ENCODE results near the gene SPAG9.
A peak's percentile ranks its signal among the peaks of the same experiment; 100 is the strongest.
"Not testable (repeated sequence)": the region's sequence is repeated elsewhere in the genome, so short reads cannot be mapped to it uniquely, and the experiment has no call there.

SPAG9 gene

DNA sequence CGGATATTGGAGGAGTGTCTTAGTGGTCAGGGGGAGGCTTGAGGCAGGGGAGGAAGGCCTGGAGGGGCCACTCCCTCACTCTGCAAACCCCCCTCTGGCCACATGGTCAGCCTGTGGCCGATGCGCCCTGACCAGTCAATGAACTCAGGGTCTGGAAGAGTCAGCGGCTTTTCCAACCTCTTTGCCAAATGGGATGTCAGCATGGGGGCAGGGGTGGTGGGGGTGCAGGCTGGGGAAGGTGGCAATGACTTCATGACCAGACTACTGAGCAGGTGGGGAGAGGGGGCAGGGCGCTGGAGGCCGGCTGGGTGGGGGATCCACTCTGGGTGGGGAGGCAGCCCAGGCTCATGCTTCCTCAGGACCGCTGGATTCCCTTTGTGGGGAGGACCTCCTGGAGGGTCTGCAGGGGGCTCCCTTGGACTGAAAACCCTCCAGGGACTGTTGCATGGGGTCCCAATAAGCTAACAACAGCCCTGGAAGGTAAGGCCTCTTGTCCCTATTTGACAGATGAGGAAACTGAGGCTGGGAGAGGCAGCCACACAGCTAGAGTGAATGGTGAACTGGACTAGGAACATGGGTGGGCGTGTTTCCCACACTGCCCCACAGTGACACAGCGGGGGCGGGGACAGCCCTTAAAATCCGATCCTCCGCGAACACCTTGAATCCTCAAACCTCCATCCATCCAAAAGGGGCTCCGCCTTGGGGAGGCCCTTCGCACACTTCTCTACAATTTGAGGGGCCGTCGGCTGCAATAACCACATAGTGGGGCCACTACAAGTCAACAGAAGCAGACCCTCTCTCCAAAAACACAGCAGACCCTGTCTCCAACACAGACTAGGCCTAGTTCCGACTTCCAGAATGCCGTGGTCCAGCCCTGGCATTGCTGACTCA, 173.5 kb downstream of the SPAG9 start:
- Mint-ChIP-seq H3K9me3 (no peaks in the 10 kb centered on the region), H3K27ac (peak overlapping the region; percentile 10), H3K27me3 (ENCODE audit: low read depth) (no peaks in the 10 kb centered on the region), H3K4me3 (no peak overlapping the region), H3K4me1 (ENCODE audit: low read depth) (peaks cover 25% of the 10 kb centered on the region), H3K36me3 (ENCODE audit: low read depth) (no peaks in the 10 kb centered on the region)

DNA sequence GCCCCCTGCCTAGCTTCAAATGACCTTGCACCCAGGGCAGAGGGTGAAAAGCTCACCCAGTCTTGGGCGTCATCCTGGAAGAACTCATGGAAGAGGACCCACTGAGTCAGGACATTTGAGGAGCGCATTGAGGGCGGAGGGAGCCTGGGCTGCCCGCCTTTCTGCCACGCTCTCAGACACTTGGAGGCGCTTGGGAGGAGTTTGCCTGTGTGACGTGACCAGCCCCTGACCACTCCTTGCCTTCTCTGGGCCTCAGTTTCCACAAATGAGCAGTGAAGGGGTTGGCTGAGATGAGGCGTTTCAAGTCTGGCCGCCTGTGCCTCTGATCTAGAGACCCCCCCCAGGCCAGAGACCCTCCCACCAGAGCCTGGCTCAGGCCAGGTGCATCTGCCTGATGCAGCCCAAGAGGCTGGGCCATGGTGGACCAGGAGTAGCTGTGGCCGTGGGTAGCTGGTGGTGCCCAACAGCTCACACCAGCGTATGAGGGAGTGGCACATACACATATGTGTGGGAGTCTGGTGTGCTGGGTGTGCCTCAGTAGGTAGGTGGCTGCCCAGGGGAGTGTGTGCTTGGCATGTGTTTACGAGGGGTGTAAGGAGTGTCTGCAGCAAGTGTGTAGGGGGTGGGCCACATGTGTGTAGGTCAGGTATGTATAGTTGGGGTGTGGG, 174.3 kb downstream of the SPAG9 start:
- no peaks in the 10 kb centered on the region for H3K27me3 Mint-ChIP-seq (ENCODE audit: low read depth)
- H3K36me3 Mint-ChIP-seq (ENCODE audit: low read depth) = no peaks in the 10 kb centered on the region
- H3K27ac Mint-ChIP-seq = peak overlapping the region; percentile 10
- H3K4me3 Mint-ChIP-seq = no peak overlapping the region
- H3K9me3 Mint-ChIP-seq = no peaks in the 10 kb centered on the region
- peaks cover 26% of the 10 kb centered on the region for H3K4me1 Mint-ChIP-seq (ENCODE audit: low read depth)

DNA sequence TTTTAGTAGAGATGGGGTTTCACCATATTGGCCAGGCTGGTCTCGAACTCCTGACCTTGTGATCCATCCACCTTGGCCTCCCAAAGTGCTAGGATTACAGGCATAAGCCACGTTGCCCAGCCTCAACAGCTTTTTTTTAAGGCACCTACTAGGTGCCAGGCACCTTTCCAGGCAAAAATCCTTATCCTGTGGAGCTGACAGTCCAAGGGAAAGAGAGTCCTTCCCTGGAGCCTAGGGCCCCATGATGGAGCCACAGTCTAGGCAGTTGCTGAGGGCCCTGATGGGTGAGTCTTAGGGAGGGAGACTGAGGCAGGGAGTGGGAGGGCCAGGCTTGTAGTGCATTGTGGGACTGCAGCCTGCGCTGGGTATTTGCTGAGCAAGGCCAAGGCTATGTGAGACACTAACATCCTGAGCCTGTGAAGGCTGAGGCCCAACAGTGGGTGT, 174.9 kb downstream of the SPAG9 start:
- no peaks in the 10 kb centered on the region for H3K36me3 Mint-ChIP-seq (ENCODE audit: low read depth)
- H3K27ac Mint-ChIP-seq = no peak overlapping the region
- H3K4me1 Mint-ChIP-seq (ENCODE audit: low read depth) = peaks cover 25% of the 10 kb centered on the region
- no peak overlapping the region for H3K4me3 Mint-ChIP-seq
- no peaks in the 10 kb centered on the region for H3K27me3 Mint-ChIP-seq (ENCODE audit: low read depth)
- no peaks in the 10 kb centered on the region for H3K9me3 Mint-ChIP-seq

DNA sequence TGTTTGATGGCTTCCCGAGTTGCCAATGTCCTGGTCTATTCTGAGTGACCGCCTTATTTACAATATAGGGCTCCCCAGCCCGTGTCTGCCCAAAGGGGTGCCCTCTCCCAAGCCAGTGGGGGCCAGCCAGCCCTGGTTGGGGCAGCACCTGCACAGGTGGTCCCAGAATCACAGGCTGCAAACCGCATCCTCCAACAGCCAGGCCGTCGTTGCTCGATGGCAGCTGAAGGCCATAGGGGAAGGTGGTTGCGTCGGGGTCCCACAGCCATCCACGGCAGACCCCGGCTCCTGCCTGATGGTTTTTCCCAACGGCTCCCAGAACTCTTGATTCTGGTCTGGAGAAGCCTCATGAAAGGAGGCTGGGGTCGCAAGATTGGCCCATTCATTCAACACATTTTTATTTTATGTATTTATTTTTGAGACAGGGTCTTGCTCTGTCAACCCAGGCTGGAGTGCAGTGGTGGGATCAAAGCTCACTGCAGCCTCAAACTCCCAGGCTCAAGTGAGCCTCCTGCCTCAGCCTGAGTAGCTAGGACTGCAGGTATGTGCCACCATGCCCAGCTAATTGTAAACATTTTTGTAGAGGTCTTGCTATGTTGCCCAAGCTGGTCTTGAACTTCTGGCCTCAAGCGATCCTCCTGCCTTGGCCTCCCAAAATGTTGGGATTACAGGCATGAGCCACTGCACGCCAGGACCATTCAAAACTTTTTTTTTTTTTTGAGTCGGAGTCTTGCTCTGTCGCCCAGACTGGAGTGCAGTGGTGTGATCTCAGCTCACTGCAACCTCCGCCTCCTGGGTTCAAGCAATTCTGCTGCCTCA, 175.6 kb downstream of the SPAG9 start:
- H3K9me3 Mint-ChIP-seq = no peaks in the 10 kb centered on the region
- no peak overlapping the region for H3K27ac Mint-ChIP-seq
- peaks cover 20% of the 10 kb centered on the region for H3K4me1 Mint-ChIP-seq (ENCODE audit: low read depth)
- H3K36me3 Mint-ChIP-seq (ENCODE audit: low read depth) = no peaks in the 10 kb centered on the region
- peak overlapping the region; percentile 28 for H3K4me3 Mint-ChIP-seq
- H3K27me3 Mint-ChIP-seq (ENCODE audit: low read depth) = no peaks in the 10 kb centered on the region

DNA sequence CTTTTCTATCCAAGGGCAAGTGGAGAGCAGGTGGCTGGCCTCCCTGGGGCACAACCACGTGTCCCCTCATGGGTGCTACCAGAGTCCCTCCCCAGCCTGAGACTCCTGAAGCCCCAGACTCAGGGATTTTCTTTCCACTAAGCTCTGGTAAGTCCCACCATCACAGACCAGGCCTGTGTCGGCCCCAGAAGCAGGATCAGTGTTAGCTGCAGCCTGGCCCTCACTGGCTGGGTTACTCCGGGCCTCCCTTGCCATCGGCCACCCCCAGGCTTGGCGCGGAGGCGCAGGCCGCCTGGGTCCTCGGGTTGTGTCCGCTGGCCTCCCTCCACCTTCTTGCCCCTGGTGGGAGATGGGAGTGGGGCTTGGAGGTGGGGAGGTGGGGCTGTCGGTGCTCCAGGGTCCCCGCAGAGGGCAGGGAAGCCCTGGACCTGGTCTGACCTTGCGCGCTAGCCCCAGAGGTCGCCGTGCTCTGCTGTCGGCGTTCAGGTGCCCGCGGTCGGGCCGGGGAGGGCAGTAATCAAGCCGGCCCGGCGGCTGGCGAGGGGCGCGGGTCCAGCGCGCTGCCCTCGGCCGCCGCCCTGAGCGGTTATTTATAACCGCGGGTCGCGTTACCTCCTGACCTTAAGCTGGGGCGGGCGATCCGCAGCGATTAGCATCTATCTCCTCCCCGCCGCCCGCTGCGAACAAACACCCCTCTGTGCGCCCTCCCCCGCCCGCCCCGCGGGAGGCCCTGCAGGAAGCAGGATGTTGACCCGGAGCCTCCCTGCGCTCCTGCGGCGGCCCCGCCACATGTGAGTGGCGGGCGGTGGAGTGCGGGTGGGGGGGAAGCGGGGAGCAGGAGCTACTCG, 176.4 kb downstream of the SPAG9 start:
- H3K9me3 Mint-ChIP-seq = no peaks in the 10 kb centered on the region
- H3K4me1 Mint-ChIP-seq (ENCODE audit: low read depth) = peaks cover 20% of the 10 kb centered on the region
- H3K27me3 Mint-ChIP-seq (ENCODE audit: low read depth) = no peaks in the 10 kb centered on the region
- H3K27ac Mint-ChIP-seq = peak overlapping the region; percentile 62
- H3K4me3 Mint-ChIP-seq = peak overlapping the region; percentile 76
- H3K36me3 Mint-ChIP-seq (ENCODE audit: low read depth) = no peaks in the 10 kb centered on the region

DNA sequence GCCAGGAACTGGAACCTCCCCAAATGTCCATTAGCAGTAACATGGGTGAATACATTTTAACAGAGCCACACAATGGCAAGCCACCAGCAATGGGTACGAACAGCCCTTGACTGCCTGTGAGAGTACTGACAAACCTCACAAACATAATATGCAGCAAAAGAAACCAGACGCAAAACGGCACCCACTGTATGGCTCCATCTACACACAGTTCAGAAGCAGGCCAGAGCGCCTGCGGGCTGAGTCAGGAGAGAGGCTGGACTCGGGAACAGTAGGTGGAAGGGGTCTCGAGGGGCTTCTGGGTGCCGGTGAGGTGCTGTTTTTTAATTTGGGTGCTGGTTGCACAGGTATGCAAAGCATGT, 177.1 kb downstream of the SPAG9 start:
- peak overlapping the region; percentile 76 for H3K4me3 Mint-ChIP-seq
- peaks cover 20% of the 10 kb centered on the region for H3K4me1 Mint-ChIP-seq (ENCODE audit: low read depth)
- no peaks in the 10 kb centered on the region for H3K9me3 Mint-ChIP-seq
- H3K36me3 Mint-ChIP-seq (ENCODE audit: low read depth) = no peaks in the 10 kb centered on the region
- H3K27ac Mint-ChIP-seq = peak overlapping the region; percentile 71
- no peaks in the 10 kb centered on the region for H3K27me3 Mint-ChIP-seq (ENCODE audit: low read depth)

DNA sequence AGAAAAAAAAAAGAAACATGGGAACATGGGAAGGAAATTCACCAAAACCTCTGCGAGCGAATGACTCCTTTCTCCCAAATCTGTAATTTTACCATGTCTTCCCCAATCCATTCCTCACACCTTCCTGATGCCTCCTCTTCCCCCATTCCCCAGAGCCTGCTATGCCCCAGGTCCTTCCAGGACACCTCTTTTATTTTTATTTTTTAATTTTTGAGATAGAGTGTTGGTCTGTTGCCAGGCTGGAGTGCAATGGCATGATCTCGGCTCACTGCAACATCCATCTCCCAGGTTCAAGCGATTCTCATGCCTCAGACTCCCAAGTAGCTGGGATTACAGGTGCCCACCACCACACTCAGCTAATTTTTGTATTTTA, 179.0 kb downstream of the SPAG9 start:
- H3K36me3 Mint-ChIP-seq (ENCODE audit: low read depth); H3K9me3 Mint-ChIP-seq; H3K27ac Mint-ChIP-seq; H3K27me3 Mint-ChIP-seq (ENCODE audit: low read depth); H3K4me3 Mint-ChIP-seq: not testable (repeated sequence)
- peaks cover 18% of the 10 kb centered on the region for H3K4me1 Mint-ChIP-seq (ENCODE audit: low read depth)

DNA sequence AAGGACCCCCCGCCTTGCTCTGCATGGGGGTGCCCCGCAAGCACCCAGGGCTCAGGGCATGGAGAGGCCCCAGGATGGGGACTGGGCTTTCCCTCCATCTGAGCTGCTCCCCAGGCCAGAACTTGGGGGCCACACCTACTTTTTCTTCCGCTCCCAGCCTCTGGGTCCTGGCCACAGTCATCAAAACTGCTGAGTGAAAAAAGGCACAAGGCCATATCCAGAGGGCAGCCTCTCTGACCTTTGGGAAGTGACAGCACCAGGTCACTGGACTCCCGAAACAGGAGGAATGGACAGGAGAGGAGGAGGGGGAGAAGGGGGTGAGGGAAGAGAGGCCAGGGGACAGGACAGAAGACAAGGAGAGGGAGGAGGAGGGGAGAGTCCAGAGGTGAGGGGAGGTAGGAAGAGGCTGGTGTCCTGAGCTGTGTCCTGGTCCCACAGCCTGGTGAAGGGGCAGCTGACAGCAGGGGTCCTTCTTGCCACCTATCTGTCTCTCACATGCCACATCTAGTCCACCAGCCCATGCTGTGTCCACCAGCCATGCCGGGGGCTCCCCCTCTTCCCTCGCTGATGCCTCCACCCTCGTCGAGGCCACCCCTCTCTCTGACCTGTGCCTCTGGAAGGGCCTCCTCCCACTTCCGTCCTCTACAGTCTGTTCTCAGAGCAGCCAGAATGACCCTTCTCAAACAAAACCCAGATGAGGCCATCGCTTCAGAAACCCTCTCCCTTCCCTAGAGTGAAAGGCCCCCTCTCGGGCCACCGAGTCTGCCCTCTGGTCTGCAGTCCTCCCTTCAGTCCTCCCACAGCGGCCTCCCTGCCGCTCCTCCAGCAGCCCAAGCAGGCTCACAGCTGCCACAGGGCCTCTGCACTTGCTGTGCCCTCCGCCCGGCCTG, 180.6 kb downstream of the SPAG9 start:
- Mint-ChIP-seq H3K27me3 (ENCODE audit: low read depth) (peaks cover 4% of the 10 kb centered on the region), H3K27ac (no peak overlapping the region), H3K4me1 (ENCODE audit: low read depth) (peaks cover 13% of the 10 kb centered on the region), H3K36me3 (ENCODE audit: low read depth) (no peaks in the 10 kb centered on the region), H3K4me3 (no peak overlapping the region), H3K9me3 (no peaks in the 10 kb centered on the region)

DNA sequence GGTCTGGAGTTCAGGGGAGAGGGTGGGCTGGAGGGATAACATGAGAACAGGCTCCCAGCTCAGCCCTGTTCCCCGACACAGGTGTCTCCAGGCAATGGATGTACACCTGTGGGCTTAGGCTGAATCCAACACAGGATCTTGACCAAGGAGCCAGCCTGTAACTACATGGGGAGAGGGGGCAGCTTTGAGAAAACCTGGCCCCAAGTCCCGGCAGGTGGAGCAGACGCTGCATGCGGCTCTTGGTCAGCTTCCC, 181.2 kb downstream of the SPAG9 start:
- no peaks in the 10 kb centered on the region for H3K9me3 Mint-ChIP-seq
- H3K27me3 Mint-ChIP-seq (ENCODE audit: low read depth) = peaks cover 4% of the 10 kb centered on the region
- H3K36me3 Mint-ChIP-seq (ENCODE audit: low read depth) = no peaks in the 10 kb centered on the region
- H3K27ac Mint-ChIP-seq = no peak overlapping the region
- peaks cover 12% of the 10 kb centered on the region for H3K4me1 Mint-ChIP-seq (ENCODE audit: low read depth)
- no peak overlapping the region for H3K4me3 Mint-ChIP-seq

DNA sequence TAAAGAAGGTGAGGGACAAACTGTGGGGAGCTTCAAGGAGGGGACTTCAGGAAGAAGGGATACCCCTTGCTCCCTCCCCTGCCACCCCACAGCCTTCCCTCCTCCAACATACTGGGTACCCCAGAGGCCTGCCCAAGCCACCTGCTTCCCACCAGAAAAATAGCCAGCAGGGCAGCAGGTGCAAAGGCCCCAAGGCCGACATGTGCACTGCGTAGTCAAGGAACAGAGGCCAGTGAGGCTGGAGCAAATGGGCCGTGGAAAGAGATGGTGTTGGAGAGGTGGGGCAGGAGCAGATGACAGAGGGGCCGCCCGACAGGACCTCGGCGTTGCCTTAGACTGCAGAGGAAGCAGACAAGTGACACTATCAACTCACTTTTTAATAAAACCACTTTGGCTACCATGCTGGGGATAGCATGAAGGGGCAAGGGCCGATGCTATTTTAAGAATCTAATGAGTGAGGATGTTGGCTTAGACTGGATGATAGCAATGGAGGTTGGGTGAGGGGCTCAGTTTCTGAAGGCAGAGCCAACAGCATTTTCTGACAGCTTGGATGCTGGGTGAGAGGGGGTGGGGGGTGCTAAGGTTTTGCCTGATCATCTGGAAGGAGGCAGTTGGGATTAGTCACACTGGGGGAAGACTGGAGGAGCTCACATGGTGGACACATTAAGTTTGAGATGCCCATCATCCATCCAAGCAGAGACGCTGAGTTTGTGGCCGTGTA, 181.7 kb downstream of the SPAG9 start:
- Mint-ChIP-seq H3K36me3 (ENCODE audit: low read depth) (no peaks in the 10 kb centered on the region), H3K27ac (no peak overlapping the region), H3K4me3 (no peak overlapping the region), H3K4me1 (ENCODE audit: low read depth) (peaks cover 12% of the 10 kb centered on the region), H3K27me3 (ENCODE audit: low read depth) (peaks cover 4% of the 10 kb centered on the region), H3K9me3 (no peaks in the 10 kb centered on the region)

DNA sequence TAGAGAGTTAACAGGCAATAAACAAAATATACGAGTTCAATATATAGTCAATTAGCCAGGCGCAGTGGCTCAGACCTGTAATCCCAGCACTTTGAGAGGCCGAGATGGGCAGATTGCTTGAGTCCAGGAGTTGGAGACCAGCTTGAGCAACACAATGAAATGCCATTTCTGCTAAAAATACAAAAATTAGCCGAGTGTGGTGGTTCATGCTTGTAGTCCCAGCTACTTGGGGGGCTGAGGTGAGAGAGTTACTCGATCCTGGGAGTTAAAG, 184.7 kb downstream of the SPAG9 start:
- Mint-ChIP-seq H3K4me1 (ENCODE audit: low read depth) (peaks cover 5% of the 10 kb centered on the region), H3K27ac (no peak overlapping the region), H3K4me3 (no peak overlapping the region), H3K27me3 (ENCODE audit: low read depth) (peaks cover 12% of the 10 kb centered on the region), H3K36me3 (ENCODE audit: low read depth) (no peaks in the 10 kb centered on the region), H3K9me3 (no peaks in the 10 kb centered on the region)

DNA sequence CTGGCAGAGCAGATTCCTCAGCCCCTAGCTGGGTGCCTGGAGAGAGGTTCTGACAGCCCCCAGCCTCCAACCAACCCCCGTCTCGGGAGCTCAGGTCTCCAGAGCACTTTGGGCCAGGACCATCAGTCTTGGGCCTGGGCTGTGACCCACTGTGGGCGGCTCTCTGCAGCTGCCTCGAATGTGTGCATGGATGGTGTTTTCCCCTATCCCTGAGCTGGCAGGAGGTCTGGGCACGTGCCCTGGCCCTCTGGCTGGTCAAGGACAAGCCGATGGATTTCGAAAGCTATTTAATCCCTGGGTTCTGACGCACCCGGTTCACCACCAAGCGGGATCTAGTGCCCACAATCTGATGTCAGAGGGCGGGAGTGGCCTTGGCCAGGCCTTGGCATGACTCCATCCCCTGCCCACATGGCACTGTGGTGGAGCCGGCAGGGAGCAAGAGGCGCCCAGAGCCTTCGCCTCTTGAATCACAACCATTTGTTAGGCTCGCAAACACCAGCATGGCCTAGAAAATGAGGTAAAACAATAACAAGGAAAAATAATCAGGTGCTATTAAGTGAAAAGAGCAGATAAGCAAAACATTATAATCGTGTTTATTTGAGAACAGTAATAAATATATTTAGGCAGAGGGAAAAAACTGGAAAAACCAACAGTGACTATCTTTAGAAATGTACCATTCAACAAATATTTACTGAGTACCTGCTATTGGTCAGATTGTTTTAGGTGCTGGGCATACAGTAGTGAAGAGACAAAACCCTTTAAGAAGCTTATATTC, 185.3 kb downstream of the SPAG9 start:
- H3K27me3 Mint-ChIP-seq (ENCODE audit: low read depth) = peaks cover 16% of the 10 kb centered on the region
- H3K36me3 Mint-ChIP-seq (ENCODE audit: low read depth) = no peaks in the 10 kb centered on the region
- H3K9me3 Mint-ChIP-seq = no peaks in the 10 kb centered on the region
- no peak overlapping the region for H3K4me3 Mint-ChIP-seq
- H3K27ac Mint-ChIP-seq = no peak overlapping the region
- H3K4me1 Mint-ChIP-seq (ENCODE audit: low read depth) = peaks cover 8% of the 10 kb centered on the region
